HCT116 (cell line): ENCODE measurements around the gene FGG. TPM values are rescaled to one million over a fixed set of nuclear protein-coding genes. Genes with fewer than 3 reads are reported as not detected.

Experiments
- ATAC-seq: fragments of 200-7000 bp; cut with Tn5 transposase; 2 replicates; pipeline ENCODE4 v1.9.1; 2020; ENCODE audit warnings: mild to moderate bottlenecking, moderate library complexity
- BruUV-seq: library from RNA; stranded (reverse); fragments of 400-500 nt; replicated peaks from 2 replicates; lab custom pipeline; 2021; lab: Mats Ljungman, UMichigan
- CTCF ChIA-PET: fragments of 300-600 bp; sonication (Branson Sonifier 250); formaldehyde crosslinking; loops from one replicate; lab custom pipeline; 2021; ENCODE audit warnings: antibody characterized with exemption; lab: Charles Lee
- POLR2A ChIA-PET: fragments of 300-600, 350-600 bp; sonication (Branson Sonifier 250); formaldehyde crosslinking; loops from one replicate; lab custom pipeline; 2021; ENCODE audit warnings: antibody characterized with exemption; lab: Charles Lee
- RAD21 ChIA-PET, 2 experiments: fragments of 300-600 bp; sonication (Branson Sonifier 250); formaldehyde crosslinking; loops; one replicate each; lab custom pipeline; 2023; ENCODE audit warnings: low total read pairs in 2 of 2; ENCODE audit not compliant: uncharacterized antibody in 2 of 2, unreplicated experiment in 2 of 2, low non-redundant PET in 1 of 2; lab: Charles Lee
- DNase-seq: peaks from one replicate; pipeline ENCODE4 v3.0.0-alpha.2; 2010; ENCODE audit warnings: low read depth, low spot score
- H2AFZ ChIP-seq: fragments of 200-600 bp; shearing (Covaris generic), sonication (generic); 2 replicates; pipeline ENCODE4 v1.6.1; 2017; ENCODE audit warnings: low read depth, mixed run types, mixed read lengths, antibody characterized with exemption, low read length; ENCODE audit not compliant: poor library complexity, severe bottlenecking
- H3K27ac ChIP-seq: 2 replicates; pipeline ENCODE4 v1.5.1; 2012; ENCODE audit warnings: low read depth, low read length
- H3K27me3 ChIP-seq: fragments of 200-600 bp; sonication (generic); 2 replicates; pipeline ENCODE4 v1.6.1; 2016; ENCODE audit warnings: mixed run types, low read length, mixed read lengths; ENCODE audit not compliant: insufficient read depth
- H3K36me3 ChIP-seq, 2 experiments: fragments of 200-500 bp in 1 of 2; fragments of 200-600 bp in 1 of 2; sonication (Bioruptor generic) in 1 of 2; sonication (generic) in 1 of 2; 2 replicates each; pipeline versions ENCODE4 v1.5.1 to v1.6.1; 2014 to 2016; ENCODE audit warnings: low read length in 2 of 2, inconsistent platforms in 1 of 2, mixed read lengths in 1 of 2, mixed run types in 1 of 2; ENCODE audit not compliant: insufficient read depth in 2 of 2, control insufficient read depth in 1 of 2
- H3K4me1 ChIP-seq, 2 experiments: fragments of 200-600 bp in 1 of 2; sonication (generic) in 1 of 2; 2 replicates each; pipeline versions ENCODE4 v1.5.1 to v1.6.1; 2012 to 2017; ENCODE audit warnings: low read length in 2 of 2, inconsistent platforms in 1 of 2, mild to moderate bottlenecking in 1 of 2, mixed read lengths in 1 of 2, mixed run types in 1 of 2, moderate library complexity in 1 of 2; ENCODE audit not compliant: insufficient read depth in 2 of 2, control insufficient read depth in 1 of 2
- H3K4me2 ChIP-seq: fragments of 200-600 bp; sonication (generic); 2 replicates; pipeline ENCODE4 v1.6.1; 2017; ENCODE audit warnings: mixed run types, low read length, mixed read lengths
- H3K4me3 ChIP-seq, 2 experiments: fragments of 200-600 bp in 1 of 2; sonication (generic) in 1 of 2; replicated peaks in 1 of 2; 2 replicates each; pipeline ENCODE4 v1.5.1; 2011 to 2016; ENCODE audit warnings: low read length in 2 of 2, control low read depth in 1 of 2, low read depth in 1 of 2, mild to moderate bottlenecking in 1 of 2, mixed read lengths in 1 of 2, mixed run types in 1 of 2
- H3K79me2 ChIP-seq: fragments of 200-600 bp; sonication (generic); 2 replicates; pipeline ENCODE4 v1.6.1; 2017; ENCODE audit warnings: mild to moderate bottlenecking, mixed run types, low read length, moderate library complexity, mixed read lengths; ENCODE audit not compliant: insufficient read depth
- H3K9ac ChIP-seq: fragments of 200-600 bp; sonication (generic); 2 replicates; pipeline ENCODE4 v1.6.1; 2016; ENCODE audit warnings: low read length, mixed read lengths
- H3K9me2 ChIP-seq: fragments of 200-600 bp; sonication (generic), shearing (Covaris generic); 2 replicates; pipeline ENCODE4 v1.6.1; 2017; ENCODE audit warnings: mixed run types, mild to moderate bottlenecking, moderate library complexity; ENCODE audit not compliant: insufficient read depth
- H3K9me3 ChIP-seq, 2 experiments: fragments of 200-500 bp in 1 of 2; fragments of 200-600 bp in 1 of 2; sonication (Bioruptor generic) in 1 of 2; sonication (generic) in 1 of 2; 2 replicates each; pipeline ENCODE4 v1.6.1; 2014 to 2017; ENCODE audit warnings: low read length in 2 of 2, mixed read lengths in 2 of 2, inconsistent platforms in 1 of 2, low read depth in 1 of 2, mild to moderate bottlenecking in 1 of 2, mixed run types in 1 of 2, moderate library complexity in 1 of 2; ENCODE audit not compliant: control insufficient read depth in 1 of 2, insufficient read depth in 1 of 2
- H4K20me1 ChIP-seq: fragments of 200-600 bp; sonication (generic), shearing (Covaris generic); 2 replicates; pipeline ENCODE4 v1.6.1; 2017; ENCODE audit warnings: mixed run types, mild to moderate bottlenecking, moderate library complexity; ENCODE audit not compliant: insufficient read depth
- CBX3 ChIP-seq: IDR thresholded peaks from 2 replicates; pipeline ENCODE4 v1.6.1; 2012; ENCODE audit warnings: low read depth
- CEBPB ChIP-seq: IDR thresholded peaks from 2 replicates; pipeline ENCODE4 v1.6.1; 2012; ENCODE audit warnings: low read depth
- ELF1 ChIP-seq: IDR thresholded peaks from 2 replicates; pipeline ENCODE4 v1.6.1; 2012; ENCODE audit warnings: low read depth, borderline replicate concordance
- EZH2phosphoT487 ChIP-seq: fragments of 200-600 bp; IDR thresholded peaks from 2 replicates; pipeline ENCODE4 v1.6.1; 2018; ENCODE audit warnings: antibody characterized with exemption, borderline replicate concordance
- JUND ChIP-seq: IDR thresholded peaks from 2 replicates; pipeline ENCODE4 v1.6.1; 2012
- POLR2A ChIP-seq: IDR thresholded peaks from 2 replicates; pipeline ENCODE4 v1.7.0; 2011; ENCODE audit warnings: borderline replicate concordance; ENCODE audit not compliant: insufficient read depth, insufficient read length; ENCODE audit errors: extremely low read depth
- SIN3A ChIP-seq: IDR thresholded peaks from 2 replicates; pipeline ENCODE4 v1.6.1; 2012; ENCODE audit warnings: low read depth
- ZFX ChIP-seq: fragments of 450-650 bp; IDR thresholded peaks from 2 replicates; pipeline ENCODE4 v1.6.1; 2017
- ZNF274 ChIP-seq: fragments of 200-500 bp; sonication (Bioruptor generic); IDR thresholded peaks from 2 replicates; pipeline ENCODE4 v1.6.1; 2014; ENCODE audit warnings: mild to moderate bottlenecking, low read depth, low read length, inconsistent platforms
- intact Hi-C: fragments of 100-400 bp; cut with micrococcal nuclease; formaldehyde crosslinking; loops from 2 replicates; pipeline ENCODE4 v1.10.0; 2022
- total RNA-seq: library from RNA; stranded (reverse); gene quantifications from one replicate; pipeline ENCODE4 v1.2.1, GENCODE V29; 2021; ENCODE audit not compliant: unreplicated experiment
- TF ChIP-seq, protein P1 (sequence below): IDR thresholded peaks from 2 replicates; pipeline ENCODE4 v1.6.1; 2012; ENCODE audit warnings: low read depth
- TF ChIP-seq, protein P2 (sequence below): IDR thresholded peaks from 2 replicates; pipeline ENCODE4 v1.6.1; 2011; ENCODE audit warnings: mild to moderate bottlenecking, low read length, moderate library complexity; ENCODE audit not compliant: insufficient replicate concordance; ENCODE audit errors: extremely low read depth

FGG gene
- total RNA-seq, 1 experiment from 2014 or later: 2.7 TPM

DNA sequence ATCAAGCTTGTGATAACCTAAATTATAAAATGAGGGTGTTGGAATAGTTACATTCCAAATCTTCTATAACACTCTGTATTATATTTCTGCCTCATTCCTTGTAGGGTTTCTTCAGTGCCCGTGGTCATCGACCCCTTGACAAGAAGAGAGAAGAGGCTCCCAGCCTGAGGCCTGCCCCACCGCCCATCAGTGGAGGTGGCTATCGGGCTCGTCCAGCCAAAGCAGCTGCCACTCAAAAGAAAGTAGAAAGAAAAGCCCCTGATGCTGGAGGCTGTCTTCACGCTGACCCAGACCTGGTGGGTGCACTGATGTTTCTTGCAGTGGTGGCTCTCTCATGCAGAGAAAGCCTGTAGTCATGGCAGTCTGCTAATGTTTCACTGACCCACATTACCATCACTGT is 46.8 kb downstream of the FGG start:
- POLR2A ChIA-PET: no interaction called here
- CTCF ChIA-PET: no interaction called here
- Histone ChIP-seq H3K79me2 (no peaks in the 10 kb centered on the region), H4K20me1 (no peaks in the 10 kb centered on the region), H3K9ac (no peak overlapping the region), H3K27ac (no peak overlapping the region), H3K27me3 (no peaks in the 10 kb centered on the region), H3K9me3 (no peaks in the 10 kb centered on the region), H3K9me2 (no peaks in the 10 kb centered on the region), H3K4me1 (no peaks in the 10 kb centered on the region), H3K4me3 (no peak overlapping the region), H2AFZ (no peak overlapping the region), H3K4me2 (no peak overlapping the region), H3K36me3 (no peaks in the 10 kb centered on the region)
- intact Hi-C loops: no loop called here
- ATAC-seq (no peak), DNase-seq (no peak)
- RAD21 ChIA-PET: no interaction called here
- TF ChIP-seq CBX3 (no peak), ZFX (no peak)
- TF ChIP-seq, protein P1, sequence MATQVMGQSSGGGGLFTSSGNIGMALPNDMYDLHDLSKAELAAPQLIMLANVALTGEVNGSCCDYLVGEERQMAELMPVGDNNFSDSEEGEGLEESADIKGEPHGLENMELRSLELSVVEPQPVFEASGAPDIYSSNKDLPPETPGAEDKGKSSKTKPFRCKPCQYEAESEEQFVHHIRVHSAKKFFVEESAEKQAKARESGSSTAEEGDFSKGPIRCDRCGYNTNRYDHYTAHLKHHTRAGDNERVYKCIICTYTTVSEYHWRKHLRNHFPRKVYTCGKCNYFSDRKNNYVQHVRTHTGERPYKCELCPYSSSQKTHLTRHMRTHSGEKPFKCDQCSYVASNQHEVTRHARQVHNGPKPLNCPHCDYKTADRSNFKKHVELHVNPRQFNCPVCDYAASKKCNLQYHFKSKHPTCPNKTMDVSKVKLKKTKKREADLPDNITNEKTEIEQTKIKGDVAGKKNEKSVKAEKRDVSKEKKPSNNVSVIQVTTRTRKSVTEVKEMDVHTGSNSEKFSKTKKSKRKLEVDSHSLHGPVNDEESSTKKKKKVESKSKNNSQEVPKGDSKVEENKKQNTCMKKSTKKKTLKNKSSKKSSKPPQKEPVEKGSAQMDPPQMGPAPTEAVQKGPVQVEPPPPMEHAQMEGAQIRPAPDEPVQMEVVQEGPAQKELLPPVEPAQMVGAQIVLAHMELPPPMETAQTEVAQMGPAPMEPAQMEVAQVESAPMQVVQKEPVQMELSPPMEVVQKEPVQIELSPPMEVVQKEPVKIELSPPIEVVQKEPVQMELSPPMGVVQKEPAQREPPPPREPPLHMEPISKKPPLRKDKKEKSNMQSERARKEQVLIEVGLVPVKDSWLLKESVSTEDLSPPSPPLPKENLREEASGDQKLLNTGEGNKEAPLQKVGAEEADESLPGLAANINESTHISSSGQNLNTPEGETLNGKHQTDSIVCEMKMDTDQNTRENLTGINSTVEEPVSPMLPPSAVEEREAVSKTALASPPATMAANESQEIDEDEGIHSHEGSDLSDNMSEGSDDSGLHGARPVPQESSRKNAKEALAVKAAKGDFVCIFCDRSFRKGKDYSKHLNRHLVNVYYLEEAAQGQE: no peak
- BruUV-seq: no TSS peak

- no peak for TF ChIP-seq CEBPB
- TF ChIP-seq EZH2phosphoT487: no peak
- TF ChIP-seq, protein P1: no peak
- TF ChIP-seq POLR2A: no peak
- no peak for TF ChIP-seq SIN3A
- no peak for TF ChIP-seq JUND
- no peak for TF ChIP-seq ZNF274
- no peak for TF ChIP-seq ELF1
- TF ChIP-seq CBX3: no peak
- TF ChIP-seq, protein P2, sequence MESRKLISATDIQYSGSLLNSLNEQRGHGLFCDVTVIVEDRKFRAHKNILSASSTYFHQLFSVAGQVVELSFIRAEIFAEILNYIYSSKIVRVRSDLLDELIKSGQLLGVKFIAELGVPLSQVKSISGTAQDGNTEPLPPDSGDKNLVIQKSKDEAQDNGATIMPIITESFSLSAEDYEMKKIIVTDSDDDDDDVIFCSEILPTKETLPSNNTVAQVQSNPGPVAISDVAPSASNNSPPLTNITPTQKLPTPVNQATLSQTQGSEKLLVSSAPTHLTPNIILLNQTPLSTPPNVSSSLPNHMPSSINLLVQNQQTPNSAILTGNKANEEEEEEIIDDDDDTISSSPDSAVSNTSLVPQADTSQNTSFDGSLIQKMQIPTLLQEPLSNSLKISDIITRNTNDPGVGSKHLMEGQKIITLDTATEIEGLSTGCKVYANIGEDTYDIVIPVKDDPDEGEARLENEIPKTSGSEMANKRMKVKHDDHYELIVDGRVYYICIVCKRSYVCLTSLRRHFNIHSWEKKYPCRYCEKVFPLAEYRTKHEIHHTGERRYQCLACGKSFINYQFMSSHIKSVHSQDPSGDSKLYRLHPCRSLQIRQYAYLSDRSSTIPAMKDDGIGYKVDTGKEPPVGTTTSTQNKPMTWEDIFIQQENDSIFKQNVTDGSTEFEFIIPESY: no peak
- TF ChIP-seq ZFX: no peak
- Histone ChIP-seq H3K36me3 (no peaks in the 10 kb centered on the region), H2AFZ (no peak overlapping the region), H3K9ac (no peak overlapping the region), H3K4me3 (no peak overlapping the region), H3K27ac (no peak overlapping the region), H3K27me3 (no peaks in the 10 kb centered on the region), H3K4me1 (no peaks in the 10 kb centered on the region), H3K4me2 (no peak overlapping the region), H3K9me3 (no peaks in the 10 kb centered on the region), H3K9me2 (no peaks in the 10 kb centered on the region), H4K20me1 (no peaks in the 10 kb centered on the region), H3K79me2 (no peaks in the 10 kb centered on the region)
- ChIA-PET RAD21 (interaction anchor here in 1 of 2 experiments (0.9 kb wide), 1 partner anchor 58 kb away, joined by 4 read pairs; no protein-coding TSS in a partner anchor), CTCF (interaction anchor here (1.1 kb wide), 1 partner anchor 54 kb away, joined by 4 read pairs; no protein-coding TSS in a partner anchor), POLR2A (no interaction called here)
- intact Hi-C loops: no loop called here
- DNase-seq (no peak), ATAC-seq (no peak)
- no TSS peak for BruUV-seq
These were observed 48.1 kb downstream of the FGG start for GRCh38 chr4:154564311-154564710.
